Mesenteric fat pad (tissue), 1 donor: ENCODE measurements around the gene GPR63. TPM values are rescaled to one million over a fixed set of nuclear protein-coding genes. Genes with fewer than 3 reads are reported as not detected.
"Not testable (repeated sequence)": the region's sequence is repeated elsewhere in the genome, so short reads cannot be mapped to it uniquely, and the experiment has no call there.

Experiments
- DNase-seq: peaks from one replicate; pipeline ENCODE4 v3.0.0-alpha.2; 2020; ENCODE audit warnings: low spot score
- long read RNA-seq: library from polyadenylated mRNA; unstranded; transcript quantifications from one replicate; pipeline ENCODE4 v2.0.0, GENCODE V29; 2020
- total RNA-seq: library from RNA; stranded (reverse); fragmentation: NEBNext Ultra II Directional; extraction: Animal tissue kit (Norgen Biotek cat#: 25700); gene quantifications from one replicate; pipeline ENCODE4 v1.2.1, GENCODE V29; 2021
- donor health status: DM: yes; HTN: yes; CAD: no.

Gene GPR63, protein sequence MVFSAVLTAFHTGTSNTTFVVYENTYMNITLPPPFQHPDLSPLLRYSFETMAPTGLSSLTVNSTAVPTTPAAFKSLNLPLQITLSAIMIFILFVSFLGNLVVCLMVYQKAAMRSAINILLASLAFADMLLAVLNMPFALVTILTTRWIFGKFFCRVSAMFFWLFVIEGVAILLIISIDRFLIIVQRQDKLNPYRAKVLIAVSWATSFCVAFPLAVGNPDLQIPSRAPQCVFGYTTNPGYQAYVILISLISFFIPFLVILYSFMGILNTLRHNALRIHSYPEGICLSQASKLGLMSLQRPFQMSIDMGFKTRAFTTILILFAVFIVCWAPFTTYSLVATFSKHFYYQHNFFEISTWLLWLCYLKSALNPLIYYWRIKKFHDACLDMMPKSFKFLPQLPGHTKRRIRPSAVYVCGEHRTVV
- total RNA-seq = 0.32 TPM
- long read RNA-seq, partial matches to known transcripts = 0 of 1 reads
- long read RNA-seq, other reads (novel, unspliced or antisense) = 1 of 1 reads

DNA sequence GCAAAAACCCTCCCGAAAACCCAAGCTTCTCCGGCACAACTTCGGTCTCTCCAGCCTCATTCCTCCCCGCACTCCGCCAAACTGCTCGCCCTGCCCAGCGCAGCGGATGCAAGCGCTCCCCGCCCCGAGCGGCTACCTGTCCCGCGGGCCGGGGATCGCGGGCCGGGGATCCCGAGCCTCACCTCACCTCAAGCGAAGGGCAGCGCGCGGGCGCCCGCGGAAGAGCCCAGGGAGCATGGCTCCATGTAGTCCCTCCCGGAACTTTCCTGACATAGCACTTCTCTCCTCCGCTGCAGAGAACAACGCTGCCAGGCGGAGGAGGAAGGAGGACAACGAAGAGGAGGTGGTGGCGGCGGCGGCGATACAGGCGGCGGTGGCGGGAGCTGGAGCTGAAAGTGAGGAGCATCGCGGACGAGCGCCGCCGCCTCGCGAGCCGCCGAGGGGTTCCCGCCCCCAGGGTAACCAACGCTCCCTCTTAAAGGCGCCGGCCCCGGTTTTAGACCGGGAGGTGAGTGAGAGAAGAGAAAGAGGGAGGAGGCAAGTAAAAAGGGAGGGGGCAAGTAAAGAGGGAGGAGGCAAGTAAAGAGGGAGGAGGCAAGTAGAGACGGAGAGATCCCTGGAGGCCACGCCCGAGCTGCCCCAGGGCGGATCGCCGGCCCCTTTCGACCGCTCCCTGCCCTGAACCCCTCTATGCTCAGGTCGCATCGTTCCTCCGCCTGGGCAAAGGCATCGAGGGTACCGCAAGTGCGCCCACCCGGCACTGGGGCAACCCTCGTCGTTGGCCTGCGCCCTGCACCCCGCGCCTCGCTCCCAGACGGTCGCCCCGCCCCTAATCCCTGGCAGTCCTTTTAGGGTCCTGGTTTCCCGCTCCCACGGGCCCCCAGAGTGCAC lies at the start of gene GPR63:
GPR63 (minus strand) TSS at position 397 of the 891 bp plus-strand sequence. CDS start 37,746 bp downstream, outside the sequence.
- DNase-seq = peak; percentile 89

DNA sequence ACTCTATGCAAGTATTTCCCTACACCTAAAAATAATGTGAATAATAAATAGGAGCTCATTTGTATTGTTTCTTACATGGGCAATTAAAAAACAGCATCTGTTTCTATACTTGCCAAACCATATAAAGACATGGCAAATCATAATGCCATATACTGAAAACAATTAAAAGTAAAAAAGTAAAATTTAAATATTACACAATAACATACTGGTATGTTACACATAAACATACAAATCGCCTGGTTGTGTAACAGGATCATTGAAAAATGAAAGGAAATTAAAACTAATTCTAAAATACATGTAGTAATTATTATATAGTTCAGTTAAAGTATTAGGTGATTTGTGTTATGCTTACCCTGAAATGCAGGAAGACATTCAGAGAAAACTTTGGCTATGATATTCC lies 49.2 kb upstream of the GPR63 start:
- DNase-seq = no peak

DNA sequence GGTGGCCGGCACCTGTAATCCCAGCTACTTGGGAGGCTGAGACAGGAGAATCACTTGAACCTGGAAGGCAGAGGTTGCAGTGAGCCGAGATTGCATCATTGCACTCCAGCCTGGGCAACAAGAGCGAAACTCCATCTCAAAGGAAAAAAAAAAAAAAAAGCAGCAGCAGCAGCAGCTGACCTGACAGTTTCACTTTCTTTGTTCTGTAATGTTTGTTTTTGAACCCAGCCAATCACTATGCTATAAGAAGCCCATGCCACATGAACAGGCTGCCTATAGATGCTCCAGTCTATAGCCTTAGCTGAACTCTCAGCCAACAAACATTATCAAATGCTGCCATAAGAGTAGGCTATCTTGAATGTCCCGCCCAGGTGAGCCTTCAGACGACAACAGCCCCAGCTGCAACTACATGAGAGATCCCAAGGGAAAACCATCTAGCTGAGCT lies 47.9 kb upstream of the GPR63 start:
- not testable (repeated sequence) for DNase-seq

DNA sequence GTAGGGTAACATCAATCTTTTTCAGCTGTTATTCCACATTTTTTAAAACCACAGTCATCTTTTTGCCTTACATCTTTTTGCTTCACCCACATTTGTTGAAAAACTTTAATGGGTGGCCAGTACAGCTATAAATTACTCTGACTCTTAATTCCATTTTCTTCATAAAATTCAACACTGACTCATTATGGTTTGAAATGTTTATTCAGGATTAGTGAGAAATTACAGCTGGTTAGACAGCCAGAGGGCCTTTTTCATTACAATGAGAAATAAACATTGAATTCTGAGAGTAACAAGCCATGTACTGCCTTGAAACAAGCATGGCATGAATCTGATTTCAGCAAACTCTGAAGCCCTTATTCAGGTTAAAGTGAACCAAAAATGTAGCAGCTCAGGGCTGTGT lies 40.9 kb upstream of the GPR63 start:
- DNase-seq = no peak

DNA sequence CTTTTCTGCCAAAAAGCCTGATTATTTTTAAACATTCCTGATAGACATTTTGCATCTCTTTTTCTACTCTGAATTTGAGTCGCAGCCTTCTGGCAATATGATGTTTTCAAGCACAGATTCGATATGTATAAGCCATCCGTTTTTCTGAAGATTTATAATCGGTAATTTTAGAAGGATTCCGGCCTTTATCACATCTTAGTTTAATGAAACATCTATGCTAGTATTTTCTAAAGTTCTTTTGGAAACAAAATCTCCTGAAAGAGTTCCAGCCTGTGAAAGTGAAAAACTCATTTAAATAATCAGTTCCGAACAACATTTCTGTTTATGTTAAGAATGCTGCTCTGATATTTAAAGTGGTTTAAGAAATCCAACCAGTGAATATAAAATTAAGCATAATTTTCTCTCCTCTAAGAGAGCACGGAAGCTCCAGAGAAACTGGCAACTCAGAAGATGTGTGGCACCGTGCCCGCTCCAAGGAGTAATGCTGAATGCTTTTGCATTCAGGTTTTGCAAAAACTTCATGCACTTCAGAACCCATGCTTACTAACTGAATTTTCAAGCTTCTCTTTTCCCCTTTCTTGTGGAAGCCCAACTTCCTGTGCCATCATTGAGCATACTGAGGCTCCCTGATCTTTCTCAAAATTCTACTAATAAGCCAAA lies 39.7 kb upstream of the GPR63 start:
- no peak for DNase-seq

DNA sequence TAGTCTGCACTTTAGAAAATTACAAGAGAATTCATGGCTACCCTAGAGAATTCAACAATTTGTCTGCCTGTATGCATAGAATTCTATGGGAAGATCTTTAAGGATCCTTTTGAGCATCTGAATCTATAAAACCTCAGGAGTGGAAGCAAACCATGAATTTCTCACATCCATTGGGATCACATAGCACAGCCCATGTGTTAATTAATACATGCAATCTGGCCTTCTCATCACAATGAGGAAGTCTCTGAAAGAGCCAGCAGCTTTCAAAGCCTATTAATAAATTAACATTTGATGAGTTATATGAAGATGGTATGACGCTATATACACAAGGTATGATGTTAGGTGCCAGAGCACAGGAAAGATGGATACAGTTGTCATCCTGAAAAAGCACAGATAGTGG lies 35.7 kb upstream of the GPR63 start:
- no peak for DNase-seq

DNA sequence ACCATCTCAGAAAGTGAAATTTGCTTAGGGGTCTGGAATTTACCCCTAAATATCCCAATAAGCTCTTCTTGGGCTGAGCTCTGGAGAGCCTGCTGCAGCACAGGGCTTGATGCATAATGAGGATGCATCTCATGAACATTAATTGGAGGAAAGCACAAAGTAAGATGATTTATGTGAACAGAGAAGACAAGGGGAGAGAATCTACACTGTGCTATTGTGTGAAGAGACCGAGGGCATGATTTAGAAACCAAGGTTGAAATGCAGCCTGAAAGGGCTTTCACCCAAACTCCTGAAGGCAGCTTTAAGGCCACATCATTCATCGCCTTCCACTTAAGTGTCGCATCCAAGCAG lies 27.8 kb upstream of the GPR63 start:
- no peak for DNase-seq

DNA sequence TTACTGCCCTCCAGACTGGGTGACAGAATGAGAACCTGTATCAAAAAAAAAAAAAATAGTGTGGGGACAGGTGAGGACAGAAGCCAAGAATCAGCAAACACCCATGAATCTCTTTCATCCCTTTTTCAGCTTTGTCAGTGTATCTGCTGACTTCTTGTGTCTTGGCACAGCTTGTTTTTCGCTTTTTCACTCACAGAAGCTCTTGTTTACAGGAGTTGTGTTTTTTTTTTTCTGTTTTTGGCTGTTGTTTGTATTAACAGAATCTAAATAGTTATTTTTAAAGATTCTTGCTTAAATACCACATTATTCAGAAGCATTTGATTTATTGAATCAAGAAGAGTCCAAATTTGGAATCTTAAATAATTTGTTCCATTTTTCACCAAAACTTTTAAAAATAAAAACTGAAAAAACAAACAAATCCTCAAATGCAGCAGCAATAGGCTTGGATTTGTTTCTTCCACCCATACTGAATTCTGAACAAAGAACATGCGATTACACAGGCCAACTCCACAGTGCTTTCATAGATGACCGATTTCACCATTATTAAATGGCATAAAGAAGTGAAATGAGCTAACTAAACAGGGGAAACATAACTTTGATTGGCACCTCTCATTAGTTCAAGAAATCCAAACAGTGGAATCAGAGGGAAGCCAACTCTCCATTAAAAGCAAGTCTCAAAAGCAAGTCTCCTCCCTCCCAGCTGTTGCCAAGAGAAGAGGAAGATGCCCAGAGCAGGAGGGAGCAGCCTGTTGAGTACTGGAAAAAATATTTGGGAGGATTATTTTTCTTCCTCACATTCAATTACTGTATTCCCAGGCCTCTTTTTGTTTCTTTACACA lies 27.2 kb upstream of the GPR63 start:
- DNase-seq = no peak

DNA sequence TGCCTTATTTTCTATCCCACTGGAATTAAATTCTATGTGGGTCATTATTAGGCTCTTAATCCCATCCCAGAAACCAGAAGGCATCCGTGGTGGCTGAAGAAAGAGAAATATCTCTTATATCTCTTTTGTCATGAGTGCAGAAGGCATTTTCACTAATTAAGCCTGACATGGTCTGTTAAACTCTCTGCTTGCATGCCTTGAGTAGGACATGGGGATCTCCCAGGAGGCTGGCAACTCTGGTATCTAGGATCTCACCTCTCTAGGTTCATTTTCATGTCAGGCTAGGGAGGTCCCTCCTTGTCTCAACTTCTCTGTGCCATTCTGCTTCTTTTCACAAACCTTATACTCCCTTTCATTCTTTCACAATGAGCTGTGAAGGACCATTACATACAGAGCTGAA lies 25.3 kb upstream of the GPR63 start:
- no peak for DNase-seq

DNA sequence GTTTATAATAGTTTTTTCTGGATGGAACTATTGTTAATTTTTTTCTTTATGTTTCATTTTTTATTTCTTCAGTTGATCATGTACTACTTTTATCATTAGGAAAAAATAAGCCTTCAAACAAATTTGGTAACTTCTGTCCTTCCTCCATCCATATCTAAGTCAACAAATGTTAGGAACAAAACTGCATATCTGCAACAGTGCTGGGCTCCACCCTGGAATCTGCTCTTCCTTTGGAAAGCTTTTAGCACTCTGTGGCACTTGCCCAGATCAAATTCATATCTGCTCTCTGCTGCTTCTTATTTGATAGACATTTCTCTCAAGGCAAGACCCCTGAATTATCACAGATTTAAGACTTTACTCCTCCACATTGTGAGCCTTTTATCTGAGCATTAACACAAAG lies 24.3 kb upstream of the GPR63 start:
- no peak for DNase-seq

DNA sequence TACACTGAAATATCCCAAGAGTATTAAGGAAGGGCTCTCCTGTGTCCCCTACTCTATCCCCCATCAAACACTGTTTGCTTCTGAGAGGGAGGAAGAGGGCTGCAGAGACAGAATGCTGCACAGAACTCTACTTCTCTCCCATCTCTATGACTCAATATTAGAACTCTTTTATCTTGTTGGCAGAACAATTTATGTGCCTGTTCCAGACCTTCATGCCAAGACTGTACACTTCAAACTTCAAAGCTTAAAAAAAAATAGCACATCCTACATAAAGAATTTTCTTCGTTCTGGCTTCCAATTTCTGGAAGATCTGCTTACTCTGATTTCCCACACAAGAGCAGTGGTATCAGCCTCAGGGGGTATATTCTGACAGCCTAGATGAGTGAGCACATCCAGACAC lies 19.6 kb upstream of the GPR63 start:
- DNase-seq = no peak

DNA sequence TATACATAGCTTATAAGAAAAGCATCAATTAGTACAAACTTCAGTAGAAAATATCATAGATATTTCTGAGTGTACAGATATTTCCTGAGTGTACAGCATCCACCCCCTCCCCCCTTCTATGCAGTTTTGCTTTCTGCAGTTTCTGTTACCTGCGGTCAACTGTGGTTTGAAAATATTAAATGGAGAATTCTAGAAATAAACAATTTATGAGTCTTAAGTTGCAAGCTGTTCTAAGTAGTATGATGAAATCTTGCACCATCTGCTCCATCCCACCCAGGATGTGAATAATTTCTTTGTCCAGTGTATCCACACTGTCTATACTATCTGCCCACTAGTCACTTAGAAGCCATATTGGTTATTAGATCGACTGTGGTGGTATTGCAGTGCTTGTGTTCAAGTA lies 15.8 kb upstream of the GPR63 start:
- DNase-seq = no peak

DNA sequence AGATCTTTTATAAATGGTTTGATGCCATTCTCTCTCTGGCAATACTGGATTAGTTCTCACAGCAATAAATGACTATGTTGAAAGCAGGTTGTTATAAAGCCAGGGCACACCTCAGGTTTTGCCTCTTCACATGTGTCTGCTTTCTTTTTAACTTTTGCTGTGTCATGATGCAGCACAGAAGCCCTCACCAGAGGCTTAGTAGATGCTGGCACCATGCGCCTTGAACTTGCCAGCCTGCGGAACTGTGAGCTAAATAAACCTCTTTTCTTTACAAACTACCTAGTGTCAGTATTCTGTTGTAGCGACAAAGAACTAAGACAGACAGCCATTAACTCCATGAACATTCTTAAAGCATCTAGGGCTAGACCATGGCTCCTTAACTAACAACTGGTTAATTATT lies 15.3 kb upstream of the GPR63 start:
- DNase-seq = no peak

DNA sequence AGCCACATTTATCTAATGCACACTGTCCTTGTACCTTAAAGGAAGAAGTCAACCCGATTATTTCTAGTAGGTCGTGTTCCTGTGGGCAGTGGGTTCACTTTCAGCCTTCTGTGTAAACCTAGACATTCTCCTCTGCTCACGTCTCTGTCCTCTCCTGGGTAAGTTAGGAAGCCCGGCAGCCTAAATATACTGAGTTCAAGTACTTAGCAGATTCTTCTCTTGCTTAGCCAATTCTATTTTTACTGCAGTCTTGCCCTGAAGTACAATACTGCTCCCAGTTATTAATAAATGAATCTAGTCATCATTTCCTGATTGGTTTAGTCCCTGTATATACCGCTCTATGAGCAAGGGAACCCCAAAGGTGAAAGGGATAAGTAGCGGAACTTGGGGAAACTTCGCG lies 14.6 kb upstream of the GPR63 start:
- no peak for DNase-seq

DNA sequence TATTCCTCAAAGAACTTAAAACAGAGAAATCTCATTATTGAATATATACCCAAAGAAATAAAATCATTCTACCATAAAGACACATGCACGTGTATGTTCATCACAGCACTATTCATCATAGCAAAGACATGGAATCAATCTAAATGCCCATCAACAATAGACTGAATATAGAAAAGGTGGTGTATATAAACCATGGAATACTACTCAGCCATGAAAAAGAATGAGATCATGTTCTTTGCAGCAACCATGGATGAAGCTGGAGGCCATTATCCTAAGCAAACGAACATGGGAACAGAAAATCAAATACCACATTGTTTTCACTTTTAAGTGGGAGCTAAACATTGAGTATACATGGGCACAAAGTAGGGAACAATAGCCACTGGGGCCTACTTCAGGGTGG lies 12.3 kb upstream of the GPR63 start:
- no peak for DNase-seq

DNA sequence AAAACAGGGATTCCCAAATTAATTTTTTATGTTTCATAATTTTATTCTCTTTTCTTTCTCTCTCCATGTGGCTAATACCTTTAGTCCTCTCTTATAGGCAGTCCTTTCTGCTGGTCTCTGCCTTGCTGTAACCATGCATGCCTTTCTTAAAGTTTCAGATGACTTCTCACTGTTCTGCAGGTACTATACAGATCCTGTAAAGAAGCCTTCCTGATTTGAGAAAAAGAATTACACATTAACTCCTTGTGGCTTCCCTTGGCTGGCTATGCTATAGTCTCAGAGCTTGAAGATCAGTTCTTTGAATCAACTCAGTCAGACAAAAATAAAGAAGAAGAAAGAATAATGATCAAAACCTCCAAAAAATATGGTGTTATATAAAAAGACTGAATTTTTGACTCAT lies 7.3 kb upstream of the GPR63 start:
- no peak for DNase-seq

DNA sequence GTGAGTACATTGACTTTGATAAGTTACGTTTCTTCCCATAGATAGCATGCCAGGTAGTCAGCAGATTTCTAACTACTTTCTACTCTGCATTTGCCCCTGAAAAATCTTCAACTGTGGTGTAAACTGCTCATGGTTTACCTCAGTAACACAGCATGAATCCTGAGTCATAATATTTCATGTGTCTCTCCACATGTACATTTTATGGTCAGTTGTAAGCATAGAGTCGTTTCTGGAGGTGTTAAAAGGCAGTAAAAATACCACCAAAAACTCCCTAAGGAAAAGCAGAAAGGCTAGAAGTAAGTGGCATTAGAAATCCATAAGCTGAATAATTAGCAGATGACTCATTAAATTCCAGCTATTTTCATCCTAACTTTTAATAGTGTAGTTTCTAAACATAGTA lies 4.1 kb upstream of the GPR63 start:
- no peak for DNase-seq

DNA sequence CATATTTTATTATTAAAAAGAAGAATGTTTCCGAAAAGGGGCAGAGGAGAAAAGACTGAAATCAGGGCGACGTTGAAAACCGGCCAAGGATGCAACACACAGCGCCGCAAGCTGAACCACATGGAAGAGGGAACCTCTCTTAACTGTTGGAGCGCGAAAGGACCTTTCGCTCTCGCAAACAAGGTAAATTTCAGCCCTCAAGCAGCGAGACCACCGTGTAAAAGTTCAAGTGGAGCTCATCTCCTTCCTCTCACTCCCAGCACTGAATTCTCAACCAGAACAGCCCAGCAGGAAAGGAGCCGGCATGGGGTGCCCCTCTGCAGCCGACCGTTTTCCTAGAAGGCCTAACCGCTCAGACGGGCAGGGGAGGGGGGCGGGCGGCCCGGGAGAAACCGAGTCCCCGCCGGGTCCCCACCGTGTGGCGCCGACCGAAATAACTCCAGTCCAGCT lies 621 bp downstream of the GPR63 start:
- no peak for DNase-seq

DNA sequence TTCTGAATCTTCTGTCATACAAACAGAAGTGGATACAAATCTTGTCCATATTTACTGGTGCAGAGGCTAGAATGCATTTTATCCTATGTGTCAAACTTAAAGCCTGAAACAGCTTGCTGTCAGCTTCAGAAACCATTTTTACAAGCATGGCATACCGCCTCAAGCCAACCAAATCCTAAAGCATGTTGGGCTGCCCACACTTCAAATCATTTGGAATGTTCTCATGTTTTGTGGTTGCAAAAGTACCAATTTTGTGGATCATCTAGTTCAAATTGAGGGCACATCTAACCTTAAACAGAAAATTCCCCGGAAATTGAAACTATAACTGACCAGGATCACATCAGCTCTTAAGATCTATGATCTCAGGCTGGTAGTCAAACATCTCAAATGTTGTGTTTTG lies 3.2 kb downstream of the GPR63 start:
- no peak for DNase-seq

DNA sequence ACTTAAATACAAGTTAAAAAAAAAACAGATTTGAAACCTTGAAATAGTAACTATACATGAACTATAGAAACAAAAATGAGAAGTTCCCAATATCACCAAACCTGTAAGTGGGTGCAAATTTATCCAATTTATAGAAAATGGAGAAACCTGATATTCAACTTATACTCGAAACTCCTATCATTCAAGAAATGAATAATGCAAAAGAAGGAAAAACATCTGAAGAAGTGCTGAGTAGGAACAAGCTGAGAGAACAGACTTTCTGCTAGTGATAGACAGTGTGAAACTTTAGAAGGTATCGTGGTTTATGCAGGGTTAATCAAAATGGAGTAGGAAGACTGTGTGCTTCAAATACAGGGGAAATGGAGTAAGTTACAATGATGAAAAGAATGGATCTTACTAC lies 4.5 kb downstream of the GPR63 start:
- no peak for DNase-seq

DNA sequence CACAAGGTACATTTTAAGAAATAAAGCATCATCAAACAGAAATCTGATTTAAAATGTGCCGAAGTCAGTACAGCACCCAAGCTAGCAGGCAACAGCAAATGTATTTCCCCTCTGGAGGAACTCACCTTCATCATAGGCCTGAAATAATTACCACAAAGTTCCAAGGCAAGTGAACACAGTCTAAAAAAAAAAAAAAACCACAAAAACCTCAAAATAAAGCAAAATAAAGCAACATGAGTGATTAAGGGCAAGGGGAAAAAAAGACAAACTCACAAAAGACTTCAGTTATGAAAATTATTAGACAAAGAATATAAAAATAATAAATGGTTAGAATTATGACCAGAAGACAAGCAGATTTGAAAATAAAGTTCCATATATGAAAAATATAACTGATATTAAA lies 10.4 kb downstream of the GPR63 start:
- no peak for DNase-seq
